Measurements from ENCODE around the gene SYTL2.

GRCh38 chr11:85831050-85831449 lies 20.1 kb upstream of the SYTL2 start:
- TF ChIP-seq CTCF (IDR thresholded peaks at IDR 0.05) (no peak), EP300 (IDR thresholded peaks at IDR 0.05) (no peak), POLR2A (IDR thresholded peaks at IDR 0.05) (no peak)

All from ovary (tissue), 3 donors.